Type B pancreatic cell (in vitro differentiated cells): ENCODE measurements around the gene RELCH. TPM values are rescaled to one million over a fixed set of nuclear protein-coding genes. Genes with fewer than 3 reads are reported as not detected.
"Not testable (repeated sequence)": the region's sequence is repeated elsewhere in the genome, so short reads cannot be mapped to it uniquely, and the experiment has no call there.

Source experiments
- DNase-seq: peaks from one replicate; pipeline ENCODE4 v3.0.0; 2021; ENCODE audit warnings: mixed read lengths; ENCODE audit not compliant: unreplicated experiment; ENCODE audit errors: extremely low spot score
- H3K27ac Mint-ChIP-seq: 2 replicates; pipeline ENCODE4 v1.8.0; 2021; ENCODE audit warnings: mild to moderate bottlenecking, mixed read lengths
- H3K27me3 Mint-ChIP-seq: 2 replicates; pipeline ENCODE4 v1.8.0; 2021; ENCODE audit warnings: mixed read lengths
- H3K36me3 Mint-ChIP-seq: 2 replicates; pipeline ENCODE4 v1.8.0; 2021; ENCODE audit warnings: mixed read lengths
- H3K4me1 Mint-ChIP-seq: one replicate; pipeline ENCODE4 v1.8.0; 2021; ENCODE audit warnings: mixed read lengths; ENCODE audit not compliant: unreplicated experiment
- H3K4me3 Mint-ChIP-seq: 2 replicates; pipeline ENCODE4 v1.8.0; 2021; ENCODE audit warnings: mild to moderate bottlenecking, mixed read lengths
- H3K9me3 Mint-ChIP-seq: 2 replicates; pipeline ENCODE4 v1.8.0; 2021; ENCODE audit warnings: mixed read lengths
- total RNA-seq: library from RNA; stranded (reverse); gene quantifications from 2 replicates; pipeline ENCODE4 v1.2.1, GENCODE V29; 2021; ENCODE audit warnings: low replicate concordance
- TF ChIP-seq, protein P1 (sequence below): fragments of 200-600 bp; sonication (generic); conservative IDR thresholded peaks from 2 replicates; pipeline ENCODE4 v1.5.0; 2021; ENCODE audit warnings: antibody characterized with exemption, mild to moderate bottlenecking

RELCH gene
- total RNA-seq, 1 donor from 2014 or later: 27.4 TPM

DNA sequence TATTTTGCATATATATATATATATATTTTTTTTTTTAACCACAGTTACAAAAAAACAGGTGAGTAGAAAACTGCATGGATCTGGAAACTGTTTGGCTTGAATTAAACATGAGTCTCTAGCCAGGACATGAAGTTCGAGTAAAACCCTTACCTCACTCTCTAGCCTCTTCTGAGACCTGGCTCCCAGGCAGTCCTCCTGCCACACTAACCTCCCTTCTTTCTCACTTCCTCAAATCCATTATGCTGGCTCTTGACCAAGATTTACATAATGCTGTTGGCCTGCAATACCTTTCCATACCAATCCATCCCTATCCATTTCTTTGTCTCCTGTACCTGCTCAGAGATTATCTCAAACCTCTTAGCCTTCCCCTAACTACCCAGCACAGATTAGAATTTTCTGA is 34.2 kb upstream of the RELCH start:
- Mint-ChIP-seq H3K27ac (no peak overlapping the region), H3K36me3 (peaks cover 9% of the 10 kb centered on the region), H3K4me1 (no peaks in the 10 kb centered on the region), H3K27me3 (no peaks in the 10 kb centered on the region), H3K4me3 (no peak overlapping the region), H3K9me3 (no peaks in the 10 kb centered on the region)
- TF ChIP-seq, protein P1, sequence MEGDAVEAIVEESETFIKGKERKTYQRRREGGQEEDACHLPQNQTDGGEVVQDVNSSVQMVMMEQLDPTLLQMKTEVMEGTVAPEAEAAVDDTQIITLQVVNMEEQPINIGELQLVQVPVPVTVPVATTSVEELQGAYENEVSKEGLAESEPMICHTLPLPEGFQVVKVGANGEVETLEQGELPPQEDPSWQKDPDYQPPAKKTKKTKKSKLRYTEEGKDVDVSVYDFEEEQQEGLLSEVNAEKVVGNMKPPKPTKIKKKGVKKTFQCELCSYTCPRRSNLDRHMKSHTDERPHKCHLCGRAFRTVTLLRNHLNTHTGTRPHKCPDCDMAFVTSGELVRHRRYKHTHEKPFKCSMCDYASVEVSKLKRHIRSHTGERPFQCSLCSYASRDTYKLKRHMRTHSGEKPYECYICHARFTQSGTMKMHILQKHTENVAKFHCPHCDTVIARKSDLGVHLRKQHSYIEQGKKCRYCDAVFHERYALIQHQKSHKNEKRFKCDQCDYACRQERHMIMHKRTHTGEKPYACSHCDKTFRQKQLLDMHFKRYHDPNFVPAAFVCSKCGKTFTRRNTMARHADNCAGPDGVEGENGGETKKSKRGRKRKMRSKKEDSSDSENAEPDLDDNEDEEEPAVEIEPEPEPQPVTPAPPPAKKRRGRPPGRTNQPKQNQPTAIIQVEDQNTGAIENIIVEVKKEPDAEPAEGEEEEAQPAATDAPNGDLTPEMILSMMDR: no peak
- DNase-seq: no peak

DNA sequence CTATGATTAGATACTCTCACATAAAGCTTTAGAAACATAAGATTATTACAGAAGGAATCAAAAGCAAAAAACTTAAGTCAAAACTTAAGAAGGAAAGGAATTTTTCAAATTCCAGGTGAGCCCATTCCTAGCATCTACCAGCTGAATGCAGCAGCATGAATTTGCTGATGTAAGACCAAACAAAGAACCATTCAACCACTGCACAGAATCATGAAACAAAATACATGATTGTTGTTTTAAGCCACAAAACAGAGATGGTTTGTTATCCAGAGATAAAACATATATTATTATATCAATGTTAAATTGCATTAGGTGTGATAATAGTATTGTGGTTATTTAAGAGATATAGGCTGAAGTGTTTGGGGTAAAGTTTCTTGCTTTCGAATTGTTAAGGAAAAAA is 29.2 kb upstream of the RELCH start:
- TF ChIP-seq, protein P1: no peak
- H3K9me3 Mint-ChIP-seq: no peaks in the 10 kb centered on the region
- no peaks in the 10 kb centered on the region for H3K4me1 Mint-ChIP-seq
- H3K27ac Mint-ChIP-seq: no peak overlapping the region
- H3K36me3 Mint-ChIP-seq: peaks cover 12% of the 10 kb centered on the region
- H3K27me3 Mint-ChIP-seq: no peaks in the 10 kb centered on the region
- no peak for DNase-seq
- no peak overlapping the region for H3K4me3 Mint-ChIP-seq

DNA sequence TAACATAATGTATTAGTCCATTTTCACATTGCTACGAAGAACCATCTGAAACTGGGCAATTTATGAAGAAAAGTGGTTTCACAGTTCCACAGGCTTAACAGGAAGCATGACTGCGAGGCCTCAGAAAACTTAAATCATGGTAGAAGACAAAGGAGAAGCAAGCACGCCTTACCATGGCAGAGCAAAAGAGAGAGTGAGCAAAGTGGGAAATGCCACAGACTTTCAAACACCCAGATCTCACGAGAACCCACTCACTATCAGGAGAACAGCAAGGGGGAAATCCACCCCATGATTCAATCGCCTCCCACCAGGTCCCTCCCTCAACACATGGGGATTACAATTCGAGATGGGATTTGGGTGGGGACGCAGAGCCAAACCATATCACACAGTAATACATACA is 22.7 kb upstream of the RELCH start:
- Mint-ChIP-seq H3K27ac (no peak overlapping the region), H3K27me3 (no peaks in the 10 kb centered on the region), H3K36me3 (peaks cover 25% of the 10 kb centered on the region), H3K9me3 (peaks cover 7% of the 10 kb centered on the region), H3K4me1 (peaks cover 13% of the 10 kb centered on the region), H3K4me3 (no peak overlapping the region)
- no peak for DNase-seq
- TF ChIP-seq, protein P1: no peak

DNA sequence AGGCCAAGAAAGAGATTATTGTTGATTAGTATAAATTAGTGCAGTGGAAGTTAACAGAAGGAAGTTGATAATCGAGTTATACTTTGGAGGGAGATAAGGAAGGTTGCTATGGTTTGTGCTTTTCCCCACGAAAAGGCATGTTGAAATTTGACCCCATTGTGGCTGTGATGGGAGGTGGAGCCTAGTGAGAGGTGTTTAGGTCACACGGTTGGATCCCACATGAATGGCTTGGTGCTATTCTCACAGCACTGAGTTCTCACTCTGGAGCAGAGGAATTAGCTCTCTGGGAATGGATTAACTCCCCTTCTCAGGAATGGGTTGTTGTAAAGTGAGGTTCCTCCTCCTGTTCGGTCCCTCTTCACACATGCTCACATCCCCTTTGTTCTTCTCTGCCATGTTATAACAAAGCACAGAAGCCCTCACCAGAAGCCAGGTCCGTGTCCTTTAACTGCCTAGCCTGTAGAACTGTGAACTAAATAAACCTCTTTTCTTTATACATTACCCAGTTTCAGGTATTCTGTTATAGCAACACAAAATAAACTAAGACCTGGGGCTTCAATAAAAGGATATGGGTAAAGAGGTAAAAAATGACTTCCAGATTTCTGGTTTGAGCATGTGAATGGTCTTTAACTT is 22.1 kb upstream of the RELCH start:
- no peak overlapping the region for H3K27ac Mint-ChIP-seq
- TF ChIP-seq, protein P1: no peak
- no peak for DNase-seq

DNA sequence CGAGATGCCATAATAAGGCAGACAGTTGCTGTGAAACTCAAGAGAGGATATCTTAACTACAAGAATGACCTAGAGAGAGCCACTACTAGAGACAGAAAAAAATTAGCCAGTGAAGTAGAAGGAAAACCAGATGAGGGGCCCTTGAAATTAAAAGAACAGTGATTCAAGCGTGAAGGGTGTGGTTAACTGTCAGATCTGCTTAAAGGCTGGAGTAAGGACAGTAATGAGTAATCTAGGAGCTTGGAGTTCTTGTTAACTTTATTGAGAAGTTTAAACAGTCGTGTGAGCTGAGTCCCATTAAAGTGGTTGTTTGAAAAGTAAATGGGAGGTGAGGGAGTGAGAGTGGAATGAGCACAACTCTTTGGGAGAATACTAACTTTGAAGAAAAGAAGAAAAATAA is 21.5 kb upstream of the RELCH start:
- H3K27ac Mint-ChIP-seq: no peak overlapping the region
- peaks cover 13% of the 10 kb centered on the region for H3K4me1 Mint-ChIP-seq
- TF ChIP-seq, protein P1: no peak
- H3K4me3 Mint-ChIP-seq: no peak overlapping the region
- no peaks in the 10 kb centered on the region for H3K27me3 Mint-ChIP-seq
- DNase-seq: no peak
- H3K9me3 Mint-ChIP-seq: peaks cover 7% of the 10 kb centered on the region
- H3K36me3 Mint-ChIP-seq: peaks cover 25% of the 10 kb centered on the region

More for the DNA sequence above, 22.1 kb upstream of the RELCH start:
- H3K4me3 Mint-ChIP-seq: no peak overlapping the region
- peaks cover 7% of the 10 kb centered on the region for H3K9me3 Mint-ChIP-seq
- peaks cover 25% of the 10 kb centered on the region for H3K36me3 Mint-ChIP-seq
- no peaks in the 10 kb centered on the region for H3K27me3 Mint-ChIP-seq
- H3K4me1 Mint-ChIP-seq: peaks cover 13% of the 10 kb centered on the region

DNA sequence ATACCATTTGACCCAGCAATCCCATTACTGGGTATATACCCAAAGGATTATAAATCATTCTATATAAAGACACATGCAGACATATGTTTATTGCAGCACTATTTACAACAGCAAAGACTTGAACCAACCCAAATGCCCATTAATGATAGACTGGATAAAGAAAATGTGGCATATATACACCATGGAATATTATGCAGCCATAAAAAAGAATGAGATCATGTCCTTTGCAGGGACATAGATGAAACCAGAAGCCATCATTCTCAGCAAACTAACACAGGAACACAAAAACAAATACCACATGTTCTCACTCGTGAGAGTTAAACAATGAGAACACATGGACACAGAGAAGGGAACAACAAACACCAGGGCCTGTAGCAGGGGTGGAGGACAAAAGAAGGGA is 20.5 kb upstream of the RELCH start:
- H3K4me3 Mint-ChIP-seq, H3K27me3 Mint-ChIP-seq, DNase-seq, H3K9me3 Mint-ChIP-seq, H3K27ac Mint-ChIP-seq: not testable (repeated sequence)
- Mint-ChIP-seq H3K36me3 (peaks cover 22% of the 10 kb centered on the region), H3K4me1 (peaks cover 13% of the 10 kb centered on the region)
